Stimulated activated CD4-positive, alpha-beta T cell treated with anti-CD3 and anti-CD28 coated beads, Interleukin-2, amount 100 ng/mL, for 4 hours (primary cell): Measurements from ENCODE around the gene PTPRZ1.

ENCODE experiments used
- DNase-seq: peaks from one replicate; pipeline ENCODE4 v3.0.0-alpha.2; 2020; ENCODE audit warnings: low read depth

Gene PTPRZ1

GRCh38 chr7:121872831-121873288 is at the start of gene PTPRZ1:
PTPRZ1 (plus strand) TSS chr7:121873161; CDS start chr7:121873500, 339 bp downstream.
- no peak for DNase-seq

DNA sequence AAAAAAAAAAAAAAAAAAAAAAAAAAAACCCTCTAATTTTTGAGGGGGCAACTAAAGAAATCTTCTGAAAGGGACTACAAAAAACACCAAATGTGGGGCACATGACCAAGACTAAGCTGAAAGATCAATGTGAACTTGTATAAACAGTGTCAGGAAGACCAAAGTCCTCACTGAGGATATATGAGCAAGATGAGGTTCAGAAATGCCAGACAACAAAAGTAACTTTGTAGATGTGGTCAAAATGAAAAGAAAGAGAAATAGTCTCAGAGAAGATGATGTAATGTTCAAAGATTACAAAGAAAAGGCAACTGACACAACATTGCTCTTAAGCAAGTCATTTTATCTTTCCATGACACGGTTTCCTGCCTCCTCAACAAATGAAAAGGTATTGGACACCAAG is 48.7 kb upstream of the PTPRZ1 start:
- DNase-seq: no peak

DNA sequence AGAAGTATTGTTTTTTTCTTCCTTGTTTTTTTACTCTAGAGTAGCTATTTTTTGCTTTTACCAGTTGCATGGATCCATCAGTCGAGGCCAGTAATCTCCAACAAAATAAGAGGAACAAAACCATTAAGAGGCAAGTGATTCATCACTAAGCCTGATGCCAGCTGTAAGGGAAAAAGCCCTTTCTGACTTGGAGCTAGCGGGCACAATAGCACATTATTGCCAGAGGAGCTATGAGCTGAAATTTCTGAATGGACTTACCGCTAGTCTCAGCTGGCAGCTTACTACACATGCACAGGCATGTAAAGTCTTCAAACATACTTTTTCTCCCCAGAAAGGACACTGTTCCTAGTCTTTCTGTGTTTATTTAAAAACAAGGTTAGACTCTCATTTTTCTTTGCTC is 41.6 kb upstream of the PTPRZ1 start:
- no peak for DNase-seq

DNA sequence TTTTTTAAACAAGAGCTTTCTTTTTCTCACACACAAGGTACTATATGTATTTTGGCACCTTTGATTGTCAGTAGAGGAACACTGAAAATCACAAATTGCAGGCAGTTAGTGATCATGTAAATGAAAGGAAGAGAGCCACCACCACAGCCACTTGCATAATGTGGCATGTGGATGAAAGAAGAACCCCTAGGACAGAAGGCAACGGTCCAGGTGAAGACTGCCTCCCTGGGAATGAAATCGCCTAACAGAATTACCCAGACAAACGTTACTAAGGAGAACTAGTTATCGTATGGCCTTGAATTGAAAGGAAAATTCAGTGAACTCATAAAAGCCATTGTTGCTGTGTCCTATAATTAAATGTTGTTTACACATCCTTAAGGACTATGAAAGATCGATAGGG is 41.2 kb upstream of the PTPRZ1 start:
- no peak for DNase-seq

DNA sequence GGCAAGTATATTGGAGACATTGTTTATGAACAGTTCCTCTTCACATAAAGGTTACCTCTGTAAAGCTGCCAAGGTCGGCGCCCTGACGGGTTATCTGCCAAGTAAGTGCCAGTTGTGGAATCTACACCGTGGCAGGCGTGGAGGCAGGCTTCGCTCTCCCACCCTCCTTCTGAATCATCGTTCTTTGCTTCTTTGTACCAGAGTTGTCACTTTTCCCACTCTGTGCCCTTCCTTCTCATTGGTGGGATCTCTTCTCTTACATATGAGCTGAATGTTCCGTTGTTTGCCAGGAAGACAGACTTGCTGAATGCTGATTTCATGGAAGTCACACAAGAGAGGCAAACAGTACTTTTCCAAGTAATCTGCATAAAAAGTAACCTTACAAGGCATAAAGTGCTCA is 40.6 kb upstream of the PTPRZ1 start:
- DNase-seq: no peak

- no peak for DNase-seq
Observed at GRCh38 chr7:121833991-121834390, 39.0 kb upstream of the PTPRZ1 start.

DNA sequence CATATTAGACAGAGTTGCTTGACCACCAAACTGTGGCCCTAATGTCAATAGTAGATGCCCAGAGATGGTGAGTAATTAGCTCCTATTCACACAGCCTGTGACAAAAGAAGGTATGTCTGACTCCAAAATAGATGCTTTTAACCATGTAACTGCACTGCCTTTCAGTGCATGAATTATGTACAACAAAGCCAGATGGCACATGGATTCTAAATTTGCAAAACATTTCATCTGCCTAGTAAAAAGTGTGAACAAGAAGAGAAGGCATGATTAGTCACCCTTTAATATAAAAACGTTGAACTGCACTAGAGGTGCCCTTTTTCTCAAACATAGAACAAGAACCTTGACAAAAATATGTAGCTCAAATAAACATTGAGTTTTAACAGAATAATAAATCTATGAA is 35.5 kb upstream of the PTPRZ1 start:
- no peak for DNase-seq

DNA sequence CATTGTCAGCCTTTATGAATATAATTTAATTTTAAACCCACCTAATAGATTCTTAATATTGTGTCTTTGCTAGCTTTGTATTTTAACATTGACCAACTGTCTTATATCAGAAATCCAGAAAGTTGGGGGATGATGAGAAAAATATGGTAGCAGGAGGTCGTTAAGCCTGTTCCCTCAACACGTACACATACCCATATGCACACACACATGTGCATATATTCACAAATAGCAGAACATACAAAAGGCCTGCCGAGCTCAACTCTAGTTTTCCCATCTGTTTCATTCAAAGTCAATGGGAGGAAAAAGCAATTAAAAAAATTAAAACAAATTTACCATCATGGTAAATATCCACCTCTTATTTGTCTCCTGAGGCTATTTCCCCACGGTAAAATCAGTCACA is 25.9 kb upstream of the PTPRZ1 start:
- DNase-seq: no peak

- no peak for DNase-seq
Observed at GRCh38 chr7:121853307-121853706, 19.7 kb upstream of the PTPRZ1 start.

DNA sequence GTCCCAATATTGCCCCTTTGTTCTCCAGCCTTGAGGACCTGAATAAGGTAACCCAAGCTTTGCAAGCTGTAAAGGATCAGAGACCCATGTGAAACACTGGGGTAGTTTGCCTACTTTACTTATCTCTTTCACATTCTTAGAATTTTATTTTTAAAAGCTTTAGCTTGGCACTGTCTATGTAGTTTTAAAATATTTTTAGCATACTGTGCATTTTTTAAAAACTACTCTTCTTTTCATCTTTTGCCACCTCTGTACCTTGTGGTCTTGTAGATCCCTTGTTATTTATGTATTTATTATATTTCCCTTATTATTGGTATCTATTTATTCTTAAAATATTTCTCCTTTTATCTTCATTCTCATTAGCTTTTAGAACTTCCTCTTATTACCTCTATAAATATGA is 12.0 kb upstream of the PTPRZ1 start:
- DNase-seq: no peak

DNA sequence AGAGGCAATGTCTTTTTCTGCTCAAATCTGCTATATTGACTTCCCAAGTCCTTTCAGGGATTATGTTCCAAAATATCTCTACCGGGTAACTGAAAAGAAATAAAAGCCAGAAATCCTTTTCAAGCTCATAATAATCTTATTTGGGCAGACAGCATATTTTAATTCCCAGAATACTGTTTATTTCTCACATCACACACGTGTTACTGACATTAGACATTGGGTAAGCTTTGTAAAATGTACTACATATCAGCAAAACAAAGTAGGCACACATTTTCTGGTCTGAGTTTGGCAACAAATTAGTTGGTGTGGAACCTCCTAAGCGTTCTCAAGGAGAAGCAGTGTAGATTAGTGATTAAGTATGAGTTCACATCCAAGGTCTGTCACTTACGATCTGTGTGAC is 10.4 kb upstream of the PTPRZ1 start:
- no peak for DNase-seq

DNA sequence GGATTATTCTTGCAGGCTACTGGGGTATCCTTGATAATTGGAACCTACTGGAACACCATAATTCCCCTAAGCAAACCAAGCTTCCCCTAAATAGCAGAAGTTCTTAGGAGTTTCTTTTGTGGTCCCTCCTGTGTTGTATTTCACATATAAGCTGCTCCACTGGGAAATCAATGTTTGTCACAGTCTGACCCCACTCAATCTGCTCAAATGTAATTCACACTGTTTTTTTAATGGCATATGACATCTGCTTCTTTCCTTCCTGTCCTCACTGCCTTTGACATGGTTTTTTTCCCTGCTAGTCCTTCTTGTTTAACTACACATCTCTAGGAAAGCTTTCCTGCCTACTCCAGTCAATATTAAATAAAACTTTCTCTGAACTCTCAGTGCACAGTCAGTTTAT is 1.8 kb upstream of the PTPRZ1 start:
- no peak for DNase-seq

- no peak for DNase-seq
Observed at GRCh38 chr7:121873289-121874194, 581 bp downstream of the PTPRZ1 start.

DNA sequence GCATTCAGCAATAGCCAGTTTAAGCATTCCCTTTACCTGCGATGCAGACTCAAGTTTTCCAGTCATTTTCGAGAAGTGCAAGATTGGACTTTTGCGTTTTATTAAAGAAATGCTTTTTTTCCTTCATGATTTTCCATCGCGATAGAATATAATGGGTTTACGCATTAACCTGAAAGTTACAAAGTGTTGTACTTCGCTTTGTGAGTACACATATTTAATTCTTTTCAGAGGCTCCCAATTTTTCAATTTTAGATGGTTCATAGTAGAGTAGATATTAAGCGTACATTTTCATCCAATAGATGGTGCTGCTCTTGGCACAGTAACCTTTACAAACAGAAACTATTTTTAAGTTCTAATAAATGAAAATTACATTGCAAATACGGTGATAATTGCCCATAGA is 1.3 kb downstream of the PTPRZ1 start:
- DNase-seq: no peak

- no peak for DNase-seq
Observed at GRCh38 chr7:121875203-121875602, 2.2 kb downstream of the PTPRZ1 start.

DNA sequence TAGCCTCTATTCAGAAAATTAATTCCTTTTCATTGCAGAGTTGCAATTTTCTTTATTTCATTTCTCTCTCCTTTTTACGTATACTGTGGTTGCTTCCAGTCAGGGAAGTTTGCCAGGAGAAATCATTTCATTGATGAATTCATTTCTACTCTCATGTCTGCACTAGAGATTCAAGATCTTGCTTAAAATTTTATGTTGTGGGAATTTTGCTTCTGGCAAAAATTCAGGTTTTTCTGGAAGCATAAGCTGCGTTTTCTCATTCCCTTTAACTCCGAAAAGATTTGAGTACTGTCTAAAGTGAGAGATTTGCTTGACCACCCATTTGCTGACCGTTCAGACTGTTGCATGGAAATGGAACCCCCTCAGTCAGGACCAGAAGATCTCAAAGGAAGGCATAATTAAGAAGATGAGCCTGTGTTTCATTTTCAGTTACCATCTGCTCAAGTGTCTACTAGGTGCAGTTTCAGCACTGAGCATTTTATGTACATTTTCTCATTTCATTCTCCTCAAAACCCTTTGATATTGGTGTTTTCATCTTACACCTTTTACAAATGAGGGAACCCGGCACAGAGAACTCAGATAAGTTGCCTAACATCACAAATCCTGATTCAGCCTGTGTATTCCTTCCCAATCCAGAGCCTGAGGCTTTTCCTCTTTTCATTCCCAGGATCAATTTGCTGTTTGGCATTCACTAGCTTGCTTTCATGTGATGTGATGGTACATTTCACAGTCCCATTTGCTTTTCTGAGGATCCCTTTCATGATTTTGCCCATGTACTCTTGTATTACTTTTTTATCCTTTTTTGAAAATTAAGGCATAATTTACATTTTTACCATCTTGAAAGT is 3.9 kb downstream of the PTPRZ1 start:
- no peak for DNase-seq

- DNase-seq: no peak
Observed at GRCh38 chr7:121878918-121879464, 6.0 kb downstream of the PTPRZ1 start.

- DNase-seq: no peak
Observed at GRCh38 chr7:121879544-121879943, 6.6 kb downstream of the PTPRZ1 start.

- no peak for DNase-seq
Observed at GRCh38 chr7:121882731-121883130, 9.8 kb downstream of the PTPRZ1 start.

GRCh38 chr7:121885166-121885920 is 12.4 kb downstream of the PTPRZ1 start:
- DNase-seq: no peak

GRCh38 chr7:121887634-121888033 is 14.7 kb downstream of the PTPRZ1 start:
- DNase-seq: no peak

DNA sequence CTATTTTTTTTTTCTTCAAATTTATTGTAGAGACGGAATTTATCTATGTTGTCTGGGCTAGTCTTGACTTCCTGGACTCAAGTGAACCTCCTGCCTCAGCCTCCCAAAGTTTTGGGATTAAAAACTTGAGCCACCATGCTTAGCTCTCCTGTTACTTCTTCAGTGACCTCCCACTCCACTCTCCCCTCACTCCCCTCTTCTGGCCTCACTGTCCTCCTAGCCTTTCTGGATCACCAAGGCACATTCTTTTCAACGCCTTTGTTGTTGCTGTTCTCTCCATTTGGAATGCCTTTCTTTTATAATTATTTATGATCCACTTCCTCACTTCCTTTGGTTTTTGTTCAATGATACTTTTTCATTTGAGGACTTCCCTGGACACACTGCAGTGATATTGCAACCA is 17.9 kb downstream of the PTPRZ1 start:
- DNase-seq: no peak
